Neural cell (in vitro differentiated cells): ENCODE measurements around the gene TMEM43. TPM values are rescaled to one million over a fixed set of nuclear protein-coding genes. Genes with fewer than 3 reads are reported as not detected.

ENCODE experiments used
- H2AFZ ChIP-seq: fragments of 200-600, 300-800 bp; sonication (generic), shearing (Covaris generic); 2 replicates; pipeline ENCODE4 v1.6.0; 2014; ENCODE audit warnings: low read depth, mild to moderate bottlenecking, antibody characterized with exemption, low read length, moderate library complexity
- H3F3A ChIP-seq: fragments of 200-600 bp; shearing (Covaris generic); 2 replicates; pipeline ENCODE4 v1.6.1; 2016; ENCODE audit warnings: mild to moderate bottlenecking, moderate library complexity, mixed read lengths, antibody characterized with exemption, low read length; ENCODE audit not compliant: insufficient read depth, poor library complexity, severe bottlenecking
- H3K27ac ChIP-seq: fragments of 200-600, 300-800 bp; sonication (generic), shearing (Covaris generic); 2 replicates; pipeline ENCODE4 v1.5.1; 2014; ENCODE audit warnings: mild to moderate bottlenecking, low read length, moderate library complexity
- H3K27me3 ChIP-seq: fragments of 300-800, 200-600 bp; sonication (generic), shearing (Covaris generic); 2 replicates; pipeline ENCODE4 v1.6.0; 2014; ENCODE audit warnings: mild to moderate bottlenecking, low read depth, low read length, moderate library complexity; ENCODE audit not compliant: insufficient read depth
- H3K36me3 ChIP-seq: fragments of 300-800, 200-600 bp; sonication (generic), shearing (Covaris generic); 2 replicates; pipeline ENCODE4 v1.5.1; 2014; ENCODE audit warnings: mild to moderate bottlenecking, antibody characterized with exemption, low read length, moderate library complexity; ENCODE audit not compliant: insufficient read depth
- H3K4me2 ChIP-seq: fragments of 300-800, 200-600 bp; sonication (generic), shearing (Covaris generic); 2 replicates; pipeline ENCODE4 v1.6.0; 2014; ENCODE audit warnings: mild to moderate bottlenecking, low read length
- H3K4me3 ChIP-seq: fragments of 300-800, 200-600 bp; sonication (generic), shearing (Covaris generic); 2 replicates; pipeline ENCODE4 v1.5.1; 2014; ENCODE audit warnings: mild to moderate bottlenecking, low read length, moderate library complexity
- H3K79me2 ChIP-seq: fragments of 200-600 bp; shearing (Covaris generic); replicated peaks from 2 replicates; pipeline ENCODE4 v1.6.0; 2014; ENCODE audit warnings: mild to moderate bottlenecking, low read length, moderate library complexity; ENCODE audit not compliant: insufficient read depth
- H3K9ac ChIP-seq: fragments of 300-800, 200-600 bp; sonication (generic), shearing (Covaris generic); 2 replicates; pipeline ENCODE4 v1.6.1; 2016; ENCODE audit warnings: mild to moderate bottlenecking, low read length, mixed read lengths
- H3K9me2 ChIP-seq: fragments of 200-600 bp; shearing (Covaris generic); 2 replicates; pipeline ENCODE4 v1.6.1; 2016; ENCODE audit warnings: mild to moderate bottlenecking, low read length, mixed read lengths; ENCODE audit not compliant: insufficient read depth
- H3K9me3 ChIP-seq: fragments of 200-600, 300-800 bp; sonication (generic), shearing (Covaris generic); 2 replicates; pipeline ENCODE4 v1.6.1; 2016; ENCODE audit warnings: mild to moderate bottlenecking, mixed run types, low read length, moderate library complexity, mixed read lengths
- H4K20me1 ChIP-seq: fragments of 200-600 bp; shearing (Covaris generic); 2 replicates; pipeline ENCODE4 v1.6.1; 2016; ENCODE audit warnings: mild to moderate bottlenecking, mixed run types; ENCODE audit not compliant: insufficient read depth
- CTCF ChIP-seq: fragments of 450-650 bp; IDR thresholded peaks from 2 replicates; pipeline ENCODE4 v1.5.1; 2014; ENCODE audit warnings: antibody characterized with exemption, mild to moderate bottlenecking, moderate library complexity; ENCODE audit not compliant: poor library complexity, severe bottlenecking
- EP300 ChIP-seq: fragments of 450-650 bp; conservative IDR thresholded peaks from 2 replicates; pipeline ENCODE4 v1.6.1; 2014; ENCODE audit warnings: antibody characterized with exemption, mild to moderate bottlenecking, moderate library complexity; ENCODE audit not compliant: poor library complexity, severe bottlenecking
- EZH2 ChIP-seq: fragments of 200-600, 300-800 bp; shearing (Covaris generic), sonication (generic); IDR thresholded peaks from 2 replicates; pipeline ENCODE4 v1.6.1; 2014; ENCODE audit warnings: antibody characterized with exemption, low read length, borderline replicate concordance, mild to moderate bottlenecking; ENCODE audit not compliant: insufficient read depth, poor library complexity, severe bottlenecking
- MXI1 ChIP-seq: fragments of 450-650 bp; conservative IDR thresholded peaks from 2 replicates; pipeline ENCODE4 v1.6.1; 2014; ENCODE audit warnings: antibody characterized with exemption, mild to moderate bottlenecking; ENCODE audit not compliant: poor library complexity, severe bottlenecking
- POLR2AphosphoS5 ChIP-seq: IDR thresholded peaks from 2 replicates; pipeline ENCODE4 v1.6.1; 2012
- RAD21 ChIP-seq: fragments of 450-650 bp; conservative IDR thresholded peaks from 2 replicates; pipeline ENCODE4 v1.6.1; 2014; ENCODE audit warnings: antibody characterized with exemption, mild to moderate bottlenecking, moderate library complexity
- REST ChIP-seq: IDR thresholded peaks from 2 replicates; pipeline ENCODE4 v1.6.1; 2012; ENCODE audit warnings: borderline replicate concordance
- SMC3 ChIP-seq: fragments of 450-650 bp; conservative IDR thresholded peaks from 2 replicates; pipeline ENCODE4 v1.6.1; 2014; ENCODE audit warnings: antibody characterized with exemption, mild to moderate bottlenecking, moderate library complexity; ENCODE audit not compliant: poor library complexity
- TAF1 ChIP-seq: IDR thresholded peaks from 2 replicates; pipeline ENCODE4 v1.6.1; 2012; ENCODE audit warnings: low read depth
- polyA plus RNA-seq: library from polyadenylated mRNA; depleted of rRNA; stranded (reverse); fragments of >200 nt; gene quantifications from 2 replicates; pipeline ENCODE4 v1.2.3, GENCODE V29; 2014

The TMEM43 gene
- polyA plus RNA-seq, 1 donor from 2014 or later = 61.3 TPM

- peaks cover 9% of the 10 kb centered on the region for H3K36me3 ChIP-seq
- peaks cover 18% of the 10 kb centered on the region for H3K79me2 ChIP-seq
Measured at GRCh38 chr3:14132120-14132519, 7.3 kb downstream of the TMEM43 start.

GRCh38 chr3:14132689-14133088 lies 7.8 kb downstream of the TMEM43 start:
- H3K4me3 ChIP-seq = no peak overlapping the region
- H3K36me3 ChIP-seq = peaks cover 9% of the 10 kb centered on the region
- no peak overlapping the region for H3K27ac ChIP-seq
- H3K9ac ChIP-seq = no peak overlapping the region
- H2AFZ ChIP-seq = no peak overlapping the region
- no peaks in the 10 kb centered on the region for H3K9me2 ChIP-seq
- no peaks in the 10 kb centered on the region for H4K20me1 ChIP-seq
- H3K4me2 ChIP-seq = no peak overlapping the region
- H3F3A ChIP-seq = no peaks in the 10 kb centered on the region
- no peak for TF ChIP-seq EZH2
- no peak for TF ChIP-seq POLR2AphosphoS5
- no peak for TF ChIP-seq CTCF
- no peaks in the 10 kb centered on the region for H3K27me3 ChIP-seq
- H3K79me2 ChIP-seq = peaks cover 12% of the 10 kb centered on the region
- H3K9me3 ChIP-seq = no peaks in the 10 kb centered on the region

More at GRCh38 chr3:14132120-14132519, 7.3 kb downstream of the TMEM43 start:
- TF ChIP-seq RAD21 (no peak), EP300 (no peak), POLR2AphosphoS5 (no peak), MXI1 (no peak), TAF1 (no peak), SMC3 (no peak), EZH2 (no peak), REST (no peak), CTCF (no peak)
- Histone ChIP-seq H3K27ac (no peak overlapping the region), H3K4me3 (no peak overlapping the region), H2AFZ (no peak overlapping the region), H4K20me1 (no peaks in the 10 kb centered on the region), H3K9me2 (no peaks in the 10 kb centered on the region), H3K4me2 (no peak overlapping the region), H3K9me3 (no peaks in the 10 kb centered on the region), H3K27me3 (no peaks in the 10 kb centered on the region), H3K9ac (no peak overlapping the region), H3F3A (no peaks in the 10 kb centered on the region)
